Spleen (tissue), 11 donors: ENCODE results near the gene NPNT. TPM values are rescaled to one million over a fixed set of nuclear protein-coding genes. Genes with fewer than 3 reads are reported as not detected.
A peak's percentile ranks its signal among the peaks of the same experiment; 100 is the strongest.

Source experiments
- DNase-seq: peaks from one replicate; pipeline ENCODE4 v3.0.0-alpha.2; 2020
- H3K27ac ChIP-seq, 8 donors: fragments of 200-600 bp; sonication (generic) in 7 of 8; 1 replicate in 4 of 8; 2 replicates in 4 of 8; pipeline versions ENCODE4 v1.5.0 to v1.8.0; 2016 to 2021; ENCODE audit warnings: inconsistent platforms in 4 of 8, mild to moderate bottlenecking in 4 of 8, moderate library complexity in 1 of 8
- H3K27me3 ChIP-seq, 7 donors: fragments of 200-600 bp; sonication (generic) in 6 of 7; replicated peaks in 1 of 7; 1 replicate in 4 of 7; 2 replicates in 3 of 7; pipeline versions ENCODE4 v1.5.0 to v1.8.0; 2016 to 2021; ENCODE audit warnings: inconsistent platforms in 3 of 7, mild to moderate bottlenecking in 1 of 7
- H3K36me3 ChIP-seq, 6 donors: fragments of 200-600 bp; sonication (generic) in 5 of 6; 1 replicate in 4 of 6; 2 replicates in 2 of 6; pipeline versions ENCODE4 v1.5.0 to v1.8.0; 2016 to 2021; ENCODE audit warnings: inconsistent platforms in 2 of 6
- H3K4me1 ChIP-seq, 6 donors: fragments of 200-600 bp; sonication (generic) in 5 of 6; 1 replicate in 3 of 6; 2 replicates in 3 of 6; pipeline versions ENCODE4 v1.5.0 to v1.8.0; 2016 to 2021; ENCODE audit warnings: inconsistent platforms in 3 of 6
- H3K4me3 ChIP-seq, 8 donors: fragments of 200-600 bp; sonication (generic) in 7 of 8; 1 replicate in 4 of 8; 2 replicates in 4 of 8; pipeline versions ENCODE4 v1.5.0 to v1.8.0; 2016 to 2021; ENCODE audit warnings: inconsistent platforms in 4 of 8, mild to moderate bottlenecking in 4 of 8, moderate library complexity in 2 of 8
- H3K9me3 ChIP-seq, 8 donors: fragments of 200-600 bp; sonication (generic) in 7 of 8; 1 replicate in 4 of 8; 2 replicates in 4 of 8; pipeline versions ENCODE4 v1.5.0 to v1.8.0; 2016 to 2021; ENCODE audit warnings: inconsistent platforms in 4 of 8
- POLR2A ChIP-seq, 3 donors: fragments of 450-650 bp; IDR thresholded peaks; one replicate each; pipeline ENCODE4 v1.5.1; 2017; ENCODE audit warnings: antibody characterized with exemption in 3 of 3, mild to moderate bottlenecking in 1 of 3
- POLR2AphosphoS5 ChIP-seq, 3 donors: sonication (generic); formaldehyde crosslinking; IDR thresholded peaks; one replicate each; pipeline ENCODE4 v1.5.1; 2017; ENCODE audit warnings: antibody characterized with exemption in 3 of 3
- WGBS, 5 donors: extraction: QIAGEN DNeasy Blood & Tissue Kit in 3 of 5; methylation state at CpG; one replicate each; pipeline versions ENCODE4 v1.1.5 to v1.1.7; 2013 to 2018; 5-methylcytosine and 5-hydroxymethylcytosine counted together
- intact Hi-C: fragments of 100-400 bp; cut with DNase I; formaldehyde crosslinking; loops from one replicate; pipeline ENCODE4 v1.15.0; 2023; ENCODE audit warnings: low total_unique reads
- polyA plus RNA-seq, 3 donors: library from polyadenylated mRNA; stranded (reverse); fragments of 200-250 nt; gene quantifications; one replicate each; pipeline ENCODE4 v1.2.1, GENCODE V29; 2013
- total RNA-seq, 7 donors: library from RNA; depleted of rRNA in 3 of 7; stranded (reverse); fragments of >200 nt in 3 of 7; fragmentation: NEBNext Ultra II Directional in 4 of 7; extraction: Animal tissue kit (Norgen Biotek cat#: 25700) in 4 of 7; gene quantifications; one replicate each; pipeline versions ENCODE4 v1.1.0 to v1.2.1, GENCODE V29; 2016 to 2021
- TF ChIP-seq, protein P1 (sequence below), 11 experiments: fragments of 200-600 bp in 7 of 11; fragments of 450-650 bp in 4 of 11; sonication (generic) in 4 of 11; IDR thresholded peaks in 8 of 11; conservative IDR thresholded peaks in 3 of 11; 1 replicate in 7 of 11; 2 replicates in 4 of 11; pipeline versions ENCODE4 v1.4.0 to v1.8.0; 2016 to 2021; ENCODE audit warnings: antibody characterized with exemption in 11 of 11, inconsistent platforms in 4 of 11, mild to moderate bottlenecking in 1 of 11
- donor health status: healthy with polysubstance abuse.
- donor health status: DM: no; HTN: no; CAD: no; lungs with moderate emphysema.
- donor health status: DM: no; HTN: no; CAD: no.
- donor health status: Bipolar disorder and iron deficiency.
- donor health status: healthy.
- donor health status: DM: no; HTN: no; CAD: no.
- donor health status: DM: yes; HTN: yes; CAD: no.

NPNT gene
- total and polyA plus RNA-seq, 10 donors: 3.6 to 40.1 (median 14.0) TPM

- 17 to 30% (median 20%) methylated on average over 3 of the region's 3 CpGs for WGBS, 5 donors
- Histone ChIP-seq H3K4me3 (peak overlapping the region in 3 of 8 donors; percentile 40 to 63 (median 56)), H3K27me3 (peaks cover 0 to 68% (median 33%) of the 10 kb centered on the region in 7 donors), H3K9me3 (no peaks in the 10 kb centered on the region), H3K4me1 (peaks cover 0 to 26% (median 18%) of the 10 kb centered on the region in 6 donors), H3K36me3 (no peaks in the 10 kb centered on the region), H3K27ac (no peak overlapping the region)
- TF ChIP-seq, protein P1, sequence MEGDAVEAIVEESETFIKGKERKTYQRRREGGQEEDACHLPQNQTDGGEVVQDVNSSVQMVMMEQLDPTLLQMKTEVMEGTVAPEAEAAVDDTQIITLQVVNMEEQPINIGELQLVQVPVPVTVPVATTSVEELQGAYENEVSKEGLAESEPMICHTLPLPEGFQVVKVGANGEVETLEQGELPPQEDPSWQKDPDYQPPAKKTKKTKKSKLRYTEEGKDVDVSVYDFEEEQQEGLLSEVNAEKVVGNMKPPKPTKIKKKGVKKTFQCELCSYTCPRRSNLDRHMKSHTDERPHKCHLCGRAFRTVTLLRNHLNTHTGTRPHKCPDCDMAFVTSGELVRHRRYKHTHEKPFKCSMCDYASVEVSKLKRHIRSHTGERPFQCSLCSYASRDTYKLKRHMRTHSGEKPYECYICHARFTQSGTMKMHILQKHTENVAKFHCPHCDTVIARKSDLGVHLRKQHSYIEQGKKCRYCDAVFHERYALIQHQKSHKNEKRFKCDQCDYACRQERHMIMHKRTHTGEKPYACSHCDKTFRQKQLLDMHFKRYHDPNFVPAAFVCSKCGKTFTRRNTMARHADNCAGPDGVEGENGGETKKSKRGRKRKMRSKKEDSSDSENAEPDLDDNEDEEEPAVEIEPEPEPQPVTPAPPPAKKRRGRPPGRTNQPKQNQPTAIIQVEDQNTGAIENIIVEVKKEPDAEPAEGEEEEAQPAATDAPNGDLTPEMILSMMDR (IDR thresholded peaks at IDR 0.05 in 8 of 11, conservative IDR thresholded peaks at IDR 0.05 in 3 of 11): no peak
- TF ChIP-seq POLR2AphosphoS5 (IDR thresholded peaks at IDR 0.05): no peak
- no peak for TF ChIP-seq POLR2A (IDR thresholded peaks at IDR 0.05)
- intact Hi-C loops: no loop called here
- DNase-seq: no peak
These were observed 1.9 kb downstream of the NPNT start for GRCh38 chr4:105896984-105897775.

- DNase-seq: no peak
- Histone ChIP-seq H3K27ac (no peak overlapping the region), H3K4me3 (no peak overlapping the region), H3K4me1 (peaks cover 0 to 16% (median 10%) of the 10 kb centered on the region in 6 donors), H3K27me3 (peaks cover 0 to 51% (median 11%) of the 10 kb centered on the region in 7 donors), H3K9me3 (no peaks in the 10 kb centered on the region), H3K36me3 (no peaks in the 10 kb centered on the region)
- TF ChIP-seq, protein P1 (IDR thresholded peaks at IDR 0.05 in 8 of 11, conservative IDR thresholded peaks at IDR 0.05 in 3 of 11): no peak
- TF ChIP-seq POLR2AphosphoS5 (IDR thresholded peaks at IDR 0.05): no peak
- no peak for TF ChIP-seq POLR2A (IDR thresholded peaks at IDR 0.05)
- intact Hi-C loops: no loop called here
- 52 to 77% (median 66%) methylated on average over 2 of the region's 2 CpGs for WGBS, 5 donors
These were observed 5.3 kb downstream of the NPNT start for GRCh38 chr4:105900541-105900940.

DNA sequence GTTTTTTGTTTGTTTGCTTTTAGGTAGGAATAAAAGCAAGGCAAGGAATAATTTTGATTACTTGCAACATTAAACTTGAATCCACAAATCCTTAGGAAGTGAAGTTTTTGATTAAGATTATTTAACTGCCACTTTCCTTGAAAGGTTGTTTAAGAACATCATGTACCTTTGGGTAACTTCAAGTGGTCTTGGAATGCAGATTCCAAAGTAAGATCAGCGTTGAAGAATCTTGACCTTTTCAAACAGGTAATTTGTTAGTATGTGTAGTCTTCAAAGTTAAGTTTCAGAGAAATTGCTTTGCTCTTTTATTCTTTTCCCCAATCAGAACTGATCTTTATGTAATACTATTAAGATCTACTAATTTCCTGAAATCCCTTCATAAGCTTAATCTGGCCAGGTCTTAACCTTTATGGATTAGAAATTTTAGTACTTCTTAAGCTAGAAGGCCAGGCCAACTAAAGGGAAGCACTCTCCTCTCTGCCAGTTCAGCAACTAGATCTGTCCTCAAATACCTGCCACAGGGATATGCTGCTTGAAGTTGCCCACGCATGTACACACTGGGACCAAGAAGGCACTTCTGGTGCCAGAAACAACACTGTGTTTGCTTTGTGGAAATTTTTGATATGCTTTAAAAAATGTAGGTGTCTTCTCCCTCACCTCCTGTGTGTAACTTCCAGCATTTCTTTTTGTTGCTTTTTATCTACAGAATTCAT, 7.4 kb downstream of the NPNT start:
- Histone ChIP-seq H3K27ac (no peak overlapping the region), H3K36me3 (no peaks in the 10 kb centered on the region), H3K4me1 (no peaks in the 10 kb centered on the region), H3K9me3 (no peaks in the 10 kb centered on the region), H3K4me3 (no peak overlapping the region), H3K27me3 (peaks cover 0 to 30% (median 0%) of the 10 kb centered on the region in 7 donors)
- 89 to 95% (median 92%) methylated on average over 2 of the region's 2 CpGs for WGBS, 5 donors
- DNase-seq: no peak
- intact Hi-C loops: no loop called here
- no peak for TF ChIP-seq POLR2A (IDR thresholded peaks at IDR 0.05)
- TF ChIP-seq POLR2AphosphoS5 (IDR thresholded peaks at IDR 0.05): no peak
- TF ChIP-seq, protein P1 (IDR thresholded peaks at IDR 0.05 in 8 of 11, conservative IDR thresholded peaks at IDR 0.05 in 3 of 11): no peak

- intact Hi-C loops: no loop called here
- no peaks in the 10 kb centered on the region for H3K4me1 ChIP-seq
- DNase-seq: no peak
- no peaks in the 10 kb centered on the region for H3K36me3 ChIP-seq
- TF ChIP-seq POLR2A (IDR thresholded peaks at IDR 0.05): no peak
- TF ChIP-seq POLR2AphosphoS5 (IDR thresholded peaks at IDR 0.05): no peak
- H3K27me3 ChIP-seq: peaks cover 0 to 2% (median 0%) of the 10 kb centered on the region in 7 donors
- no peaks in the 10 kb centered on the region for H3K9me3 ChIP-seq
- no peak overlapping the region for H3K27ac ChIP-seq
- 72 to 87% (median 80%) methylated on average over 2 of the region's 2 CpGs for WGBS, 5 donors
- no peak overlapping the region for H3K4me3 ChIP-seq
These were observed 14.6 kb downstream of the NPNT start for GRCh38 chr4:105909787-105910281.
